Kidney capillary endothelial cell (primary cell): Measurements from ENCODE around the gene MGAT4C.
A peak's percentile ranks its signal among the peaks of the same experiment; 100 is the strongest.

Source experiments
- DNase-seq: peaks from one replicate; pipeline ENCODE4 v3.0.0-alpha.2; 2018; ENCODE audit warnings: low spot score

Gene MGAT4C

GRCh38 chr12:85975716-85976115, 280.5 kb downstream of the MGAT4C start:
- DNase-seq: no peak

- no peak for DNase-seq
Measured at GRCh38 chr12:85971800-85972199, 284.4 kb downstream of the MGAT4C start.

- no peak for DNase-seq
Measured at GRCh38 chr12:85968606-85969005, 287.6 kb downstream of the MGAT4C start.

GRCh38 chr12:85963326-85963725, 292.9 kb downstream of the MGAT4C start:
- no peak for DNase-seq

GRCh38 chr12:85956081-85956480, 300.1 kb downstream of the MGAT4C start:
- DNase-seq: no peak

- peak; percentile 21 for DNase-seq
Measured at GRCh38 chr12:85955127-85955526, 301.1 kb downstream of the MGAT4C start.

- DNase-seq: no peak
Measured at GRCh38 chr12:85951823-85952222, 304.4 kb downstream of the MGAT4C start.

- DNase-seq: no peak
Measured at GRCh38 chr12:85949253-85949652, 306.9 kb downstream of the MGAT4C start.

- no peak for DNase-seq
Measured at GRCh38 chr12:85948340-85948739, 307.9 kb downstream of the MGAT4C start.

GRCh38 chr12:85947286-85947685, 308.9 kb downstream of the MGAT4C start:
- DNase-seq: no peak

GRCh38 chr12:85946375-85946774, 309.8 kb downstream of the MGAT4C start:
- no peak for DNase-seq

- DNase-seq: no peak
Measured at GRCh38 chr12:85927166-85927565, 329.0 kb downstream of the MGAT4C start.

GRCh38 chr12:85923767-85924331, 332.3 kb downstream of the MGAT4C start:
- DNase-seq: peak; percentile 18

- DNase-seq: peak; percentile 47
Measured at GRCh38 chr12:85920324-85920947, 335.8 kb downstream of the MGAT4C start.
